A673 (cell line): ENCODE data around the gene RAB7B. TPM values are rescaled to one million over a fixed set of nuclear protein-coding genes. Genes with fewer than 3 reads are reported as not detected.

Experiments
- BruUV-seq: library from RNA; stranded (reverse); fragments of 400-500 nt; replicated peaks from 2 replicates; lab custom pipeline; 2021; lab: Mats Ljungman, UMichigan
- CTCF ChIA-PET: fragments of 300-600 bp; sonication (Branson Sonifier 250); formaldehyde crosslinking; loops from one replicate; lab custom pipeline; 2022; ENCODE audit warnings: antibody characterized with exemption; lab: Charles Lee
- POLR2A ChIA-PET: fragments of 300-600 bp; sonication (Branson Sonifier 250); formaldehyde crosslinking; loops from one replicate; lab custom pipeline; 2022; ENCODE audit warnings: antibody characterized with exemption; ENCODE audit not compliant: low non-redundant PET; lab: Charles Lee
- DNase-seq: peaks from one replicate; pipeline ENCODE4 v3.0.0-alpha.2; 2015; ENCODE audit warnings: low spot score
- H3K27ac ChIP-seq: fragments of 200-600 bp; sonication (generic); 2 replicates; pipeline ENCODE4 v1.5.1; 2016; ENCODE audit warnings: mixed run types, low read depth, mild to moderate bottlenecking, mixed read lengths, antibody characterized with exemption, low read length; ENCODE audit not compliant: poor library complexity, severe bottlenecking
- H3K27me3 ChIP-seq: fragments of 200-600 bp; sonication (generic); replicated peaks from 2 replicates; pipeline ENCODE4 v1.6.1; 2017; ENCODE audit warnings: mixed run types, low read depth, mild to moderate bottlenecking, mixed read lengths, antibody characterized with exemption, low read length; ENCODE audit not compliant: insufficient read depth, poor library complexity
- H3K36me3 ChIP-seq: fragments of 200-600 bp; sonication (generic); 2 replicates; pipeline ENCODE4 v1.6.1; 2016; ENCODE audit warnings: mixed run types, mild to moderate bottlenecking, mixed read lengths, antibody characterized with exemption, low read length; ENCODE audit not compliant: insufficient read depth, poor library complexity, severe bottlenecking
- H3K4me1 ChIP-seq: fragments of 200-600 bp; sonication (generic); 2 replicates; pipeline ENCODE4 v1.6.1; 2017; ENCODE audit warnings: mixed run types, mild to moderate bottlenecking, mixed read lengths, antibody characterized with exemption, low read length; ENCODE audit not compliant: insufficient read depth, poor library complexity, severe bottlenecking
- H3K4me3 ChIP-seq: fragments of 200-600 bp; sonication (generic); 2 replicates; pipeline ENCODE4 v1.5.1; 2016; ENCODE audit warnings: low read depth, mixed run types, mild to moderate bottlenecking, mixed read lengths, low read length; ENCODE audit not compliant: poor library complexity, severe bottlenecking
- H3K9me3 ChIP-seq: fragments of 200-600 bp; sonication (generic); 2 replicates; pipeline ENCODE4 v1.6.1; 2016; ENCODE audit warnings: mixed run types, low read depth, mild to moderate bottlenecking, mixed read lengths, antibody characterized with exemption, low read length; ENCODE audit not compliant: poor library complexity, severe bottlenecking
- CTCF ChIP-seq: fragments of 300-800, 200-600 bp; sonication (generic); conservative IDR thresholded peaks from 2 replicates; pipeline ENCODE4 v1.5.1; 2017; ENCODE audit warnings: low read depth, mild to moderate bottlenecking, antibody characterized with exemption, low read length, moderate library complexity, mixed read lengths
- EZH2 ChIP-seq: fragments of 200-600 bp; sonication (generic); IDR thresholded peaks from 2 replicates; pipeline ENCODE4 v1.6.1; 2017; ENCODE audit warnings: borderline replicate concordance, low read depth, mild to moderate bottlenecking, mixed read lengths, antibody characterized with exemption, low read length; ENCODE audit not compliant: poor library complexity, severe bottlenecking
- intact Hi-C: fragments of 100-400 bp; cut with micrococcal nuclease; formaldehyde crosslinking; loops from one replicate; pipeline ENCODE4 v1.10.0; 2022; ENCODE audit not compliant: unreplicated experiment
- total RNA-seq: library from RNA; stranded (reverse); gene quantifications from 2 replicates; pipeline ENCODE4 v1.2.3, GENCODE V29; 2021

RAB7B gene
- total RNA-seq, 1 experiment from 2014 or later, result 0.11 TPM

DNA sequence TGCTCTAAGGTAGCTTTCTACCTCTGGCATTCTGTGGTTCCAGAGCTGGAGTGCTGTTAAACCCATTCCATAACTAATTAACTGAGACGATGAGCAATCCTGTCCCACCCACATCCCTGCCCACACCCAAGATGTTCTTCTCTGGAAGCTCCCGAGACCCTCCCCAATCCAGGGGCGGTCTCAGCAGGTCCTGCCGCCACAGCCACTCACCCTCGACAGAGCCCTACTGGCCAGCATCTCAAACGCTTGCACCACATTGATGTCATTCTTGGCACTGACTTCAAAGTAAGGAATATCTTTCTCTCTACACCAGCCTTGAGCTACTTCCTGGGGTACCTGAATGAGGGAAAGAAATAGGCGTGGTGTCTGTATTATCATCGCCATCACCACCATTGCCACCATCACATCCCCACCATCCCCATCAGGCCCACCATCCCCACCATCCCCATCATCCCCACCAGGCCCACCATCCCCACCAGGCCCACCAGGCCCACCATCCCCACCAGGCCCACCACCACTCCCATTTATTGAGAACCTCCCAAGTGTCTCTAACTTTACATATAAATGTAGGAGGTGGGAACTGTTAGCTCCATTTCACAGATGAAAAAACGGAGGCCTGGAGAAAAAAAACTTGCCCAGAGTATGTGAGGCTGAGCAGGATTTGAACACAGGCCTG is 17.7 kb downstream of the RAB7B start:
- POLR2A ChIA-PET, result no interaction called here

GRCh38 chr1:205983925-205984725 is 19.1 kb downstream of the RAB7B start:
- no peaks in the 10 kb centered on the region for H3K27me3 ChIP-seq
- ChIA-PET CTCF (interaction anchor here (1.0 to 5.0 kb wide), 4 partner anchors 47 to 127 kb away, joined by 3 to 47 read pairs (median 6); no protein-coding TSS in a partner anchor), POLR2A (interaction anchor here (0.5 kb wide), 1 partner anchor 284 kb away, joined by 3 read pairs; no protein-coding TSS in a partner anchor)
- TF ChIP-seq CTCF (peak; percentile 75), EZH2 (no peak)
- no peaks in the 10 kb centered on the region for H3K9me3 ChIP-seq
- no peak overlapping the region for H3K4me3 ChIP-seq
- DNase-seq, result peak; percentile 71
- no peaks in the 10 kb centered on the region for H3K36me3 ChIP-seq
- intact Hi-C loops, result loop anchor here (1.0 kb wide), 1 partner anchor 122 kb away; no protein-coding TSS in a partner anchor
- no peak overlapping the region for H3K27ac ChIP-seq
- H3K4me1 ChIP-seq, result no peaks in the 10 kb centered on the region
- BruUV-seq, result no TSS peak

More for the DNA sequence above, 17.7 kb downstream of the RAB7B start:
- no peaks in the 10 kb centered on the region for H3K27me3 ChIP-seq
- TF ChIP-seq EZH2 (no peak), CTCF (no peak)
- no peak overlapping the region for H3K4me3 ChIP-seq
- intact Hi-C loops, result no loop called here
- CTCF ChIA-PET, result interaction anchor here (1.0 to 5.0 kb wide), 4 partner anchors 8 to 120 kb away, joined by 4 to 47 read pairs (median 8); no protein-coding TSS in a partner anchor
- no TSS peak for BruUV-seq
- no peaks in the 10 kb centered on the region for H3K9me3 ChIP-seq
- DNase-seq, result no peak
- H3K36me3 ChIP-seq, result no peaks in the 10 kb centered on the region
- H3K4me1 ChIP-seq, result no peaks in the 10 kb centered on the region
- H3K27ac ChIP-seq, result no peak overlapping the region

DNA sequence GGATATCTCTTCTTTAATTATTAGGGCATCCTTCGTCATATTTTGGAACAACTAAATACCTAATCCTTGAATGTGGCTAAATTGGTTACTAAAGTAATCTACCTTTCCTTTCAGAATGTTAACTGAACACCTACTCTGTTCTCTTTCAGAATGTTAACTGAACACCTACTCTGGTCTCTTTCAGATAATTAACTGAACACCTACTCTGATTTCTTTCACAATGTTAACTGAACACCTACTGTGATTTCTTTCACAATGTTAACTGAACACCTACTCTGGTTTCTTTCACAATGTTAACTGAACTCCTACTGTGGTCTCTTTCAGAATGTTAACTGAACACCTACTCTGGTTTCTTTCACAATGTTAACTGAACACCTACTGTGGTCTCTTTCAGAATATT is 21.9 kb downstream of the RAB7B start:
- no peak for TF ChIP-seq EZH2
- no peak for TF ChIP-seq CTCF
- H3K36me3 ChIP-seq, result no peaks in the 10 kb centered on the region
- H3K9me3 ChIP-seq, result no peaks in the 10 kb centered on the region
- ChIA-PET CTCF (interaction anchor here (5.0 kb wide), 1 partner anchor 124 kb away, joined by 47 read pairs; no protein-coding TSS in a partner anchor), POLR2A (no interaction called here)
- DNase-seq, result no peak
- H3K4me1 ChIP-seq, result no peaks in the 10 kb centered on the region
- no peaks in the 10 kb centered on the region for H3K27me3 ChIP-seq
- intact Hi-C loops, result no loop called here
- no TSS peak for BruUV-seq
- no peak overlapping the region for H3K4me3 ChIP-seq
- H3K27ac ChIP-seq, result no peak overlapping the region
